Activated T-cell treated with anti-CD3 and anti-CD28 coated beads, Interleukin-2, amount 50 U/mL, for 4 hours (primary cell): ENCODE measurements around the gene CPNE9. TPM values are rescaled to one million over a fixed set of nuclear protein-coding genes. Genes with fewer than 3 reads are reported as not detected.
"Not testable (repeated sequence)": the region's sequence is repeated elsewhere in the genome, so short reads cannot be mapped to it uniquely, and the experiment has no call there.

Source experiments
- ATAC-seq, 2 donors: fragments of 200-7000 bp; cut with Tn5 transposase; one replicate each; pipeline ENCODE4 v1.10.0; 2021
- DNase-seq: peaks from one replicate; pipeline ENCODE4 v3.0.0-alpha.2; 2020
- H3K27me3 Mint-ChIP-seq: one replicate; pipeline ENCODE4 v1.8.0; 2021; ENCODE audit warnings: low read depth, mixed read lengths
- H3K36me3 Mint-ChIP-seq: one replicate; pipeline ENCODE4 v1.8.0; 2022; ENCODE audit warnings: mixed read lengths; ENCODE audit not compliant: insufficient read depth
- H3K4me1 Mint-ChIP-seq: one replicate; pipeline ENCODE4 v1.8.0; 2021; ENCODE audit warnings: low read depth, mixed read lengths
- H3K4me3 Mint-ChIP-seq: one replicate; pipeline ENCODE4 v1.8.0; 2021; ENCODE audit warnings: mild to moderate bottlenecking, moderate library complexity, mixed read lengths
- H3K9me3 Mint-ChIP-seq: one replicate; pipeline ENCODE4 v1.8.0; 2021; ENCODE audit warnings: mixed read lengths
- total RNA-seq, 3 donors: library from RNA; stranded (reverse); gene quantifications; one replicate each; pipeline ENCODE4 v1.2.1, GENCODE V29; 2021

Gene CPNE9
- total RNA-seq, 3 donors from 2014 or later: 0.19 TPM; not detected in 2

DNA sequence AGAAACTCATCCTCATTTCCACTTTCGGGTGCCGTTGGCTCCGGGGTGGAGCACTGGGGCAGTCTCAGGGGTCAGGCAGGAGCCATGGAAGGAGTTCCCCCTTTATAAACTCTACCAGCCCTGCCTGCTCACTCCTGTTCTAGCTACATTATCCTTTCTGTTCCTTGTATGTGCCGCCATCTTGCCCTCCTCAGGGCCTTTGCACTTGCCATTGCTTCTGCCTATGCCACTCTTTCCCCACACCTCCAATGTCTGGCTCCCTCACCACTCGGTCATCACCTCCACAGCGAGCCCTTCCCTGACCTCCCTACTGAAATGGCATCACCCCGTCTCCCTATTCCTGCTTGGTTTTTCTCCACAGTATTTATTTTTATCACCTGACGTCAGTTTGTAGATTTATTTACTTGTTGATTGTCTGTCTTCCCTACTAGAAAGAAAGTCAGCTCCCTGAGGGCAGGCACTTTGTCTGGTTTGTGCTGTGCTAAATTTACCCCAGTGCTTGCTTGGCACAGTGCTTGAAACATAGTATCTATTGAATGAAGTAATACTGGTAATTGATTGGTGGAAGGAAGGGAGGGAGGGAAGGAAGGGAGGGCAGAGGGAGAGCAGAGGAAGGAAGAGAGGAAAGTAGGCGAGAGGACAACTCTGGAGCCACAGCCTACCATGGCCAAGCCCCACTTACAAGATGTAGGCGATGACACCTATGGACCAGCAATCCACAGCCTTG lies 57.3 kb downstream of the CPNE9 start:
- H3K36me3 Mint-ChIP-seq: peaks cover 16% of the 10 kb centered on the region
- no peak overlapping the region for H3K4me3 Mint-ChIP-seq
- no peaks in the 10 kb centered on the region for H3K9me3 Mint-ChIP-seq
- no peaks in the 10 kb centered on the region for H3K27me3 Mint-ChIP-seq
- DNase-seq: no peak
- ATAC-seq: no peak
- H3K4me1 Mint-ChIP-seq: no peaks in the 10 kb centered on the region

GRCh38 chr3:9761919-9762318 lies 58.3 kb downstream of the CPNE9 start:
- Mint-ChIP-seq H3K36me3 (peaks cover 16% of the 10 kb centered on the region), H3K4me3 (no peak overlapping the region), H3K9me3 (no peaks in the 10 kb centered on the region), H3K4me1 (no peaks in the 10 kb centered on the region), H3K27me3 (no peaks in the 10 kb centered on the region)
- ATAC-seq (no peak), DNase-seq (no peak)

DNA sequence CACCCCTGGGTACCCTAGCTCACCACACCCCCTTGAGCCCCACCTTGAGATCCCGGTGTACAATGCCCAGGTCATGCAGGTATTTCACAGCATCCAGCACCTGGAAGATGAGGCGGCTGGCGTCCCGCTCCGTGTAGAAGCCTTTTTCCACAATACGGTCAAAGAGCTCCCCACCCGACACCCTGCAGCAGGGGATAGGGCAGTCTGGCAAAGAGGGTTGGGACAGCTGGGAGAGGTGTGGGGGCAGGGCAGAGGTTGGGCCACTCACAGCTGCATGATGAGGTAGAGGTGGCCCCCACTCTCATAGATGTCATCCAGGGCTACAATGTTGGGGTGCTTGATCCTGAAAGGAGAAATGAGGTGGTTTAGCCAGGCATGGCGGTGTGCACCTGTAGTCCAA lies 59.2 kb downstream of the CPNE9 start:
- no peak overlapping the region for H3K4me3 Mint-ChIP-seq
- no peaks in the 10 kb centered on the region for H3K27me3 Mint-ChIP-seq
- no peaks in the 10 kb centered on the region for H3K4me1 Mint-ChIP-seq
- ATAC-seq (no peak), DNase-seq (no peak)
- H3K9me3 Mint-ChIP-seq: no peaks in the 10 kb centered on the region
- H3K36me3 Mint-ChIP-seq: peaks cover 13% of the 10 kb centered on the region

- H3K27me3 Mint-ChIP-seq: no peaks in the 10 kb centered on the region
- ATAC-seq: no peak
- no peak overlapping the region for H3K4me3 Mint-ChIP-seq
- peaks cover 19% of the 10 kb centered on the region for H3K4me1 Mint-ChIP-seq
- no peaks in the 10 kb centered on the region for H3K36me3 Mint-ChIP-seq
- no peaks in the 10 kb centered on the region for H3K9me3 Mint-ChIP-seq
- DNase-seq: no peak
These were observed 62.2 kb downstream of the CPNE9 start for GRCh38 chr3:9765865-9766264.

GRCh38 chr3:9767418-9767817 lies 63.8 kb downstream of the CPNE9 start:
- Mint-ChIP-seq H3K4me1 (peaks cover 19% of the 10 kb centered on the region), H3K9me3 (no peaks in the 10 kb centered on the region), H3K27me3 (no peaks in the 10 kb centered on the region), H3K36me3 (no peaks in the 10 kb centered on the region), H3K4me3 (no peak overlapping the region)
- DNase-seq (no peak), ATAC-seq (no peak)

DNA sequence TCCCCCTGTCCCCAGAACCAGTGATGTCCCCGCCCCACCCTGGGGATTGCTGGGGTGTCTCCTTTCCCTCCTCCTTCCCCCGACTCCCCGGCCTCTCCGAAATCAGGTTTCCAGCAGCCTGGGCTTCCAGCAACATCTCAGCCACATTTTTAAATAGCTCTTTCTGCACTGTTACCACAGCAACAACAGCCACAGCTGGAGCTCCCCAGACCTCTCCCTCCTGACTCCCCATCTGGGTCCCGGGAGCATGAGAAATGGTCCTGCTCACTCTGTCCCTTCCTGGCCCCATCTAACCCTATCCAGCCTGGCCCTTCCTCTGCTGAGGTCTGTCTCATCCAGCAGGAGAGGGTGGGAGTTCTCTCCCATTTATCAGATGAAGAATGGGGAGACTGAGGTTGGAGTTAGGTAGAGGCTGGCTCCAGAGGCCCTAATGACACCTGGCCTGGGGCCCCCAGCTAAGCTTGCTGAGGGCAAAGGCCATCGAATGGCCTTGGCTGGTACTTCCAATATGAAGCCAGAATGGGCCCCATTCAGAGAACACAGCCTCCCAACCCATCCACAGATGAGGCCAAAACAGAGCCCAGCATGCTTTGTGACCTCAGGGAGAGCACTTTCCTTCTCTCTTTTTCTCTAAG lies 64.6 kb downstream of the CPNE9 start:
- no peak for ATAC-seq
- peaks cover 19% of the 10 kb centered on the region for H3K4me1 Mint-ChIP-seq
- no peak overlapping the region for H3K4me3 Mint-ChIP-seq

DNA sequence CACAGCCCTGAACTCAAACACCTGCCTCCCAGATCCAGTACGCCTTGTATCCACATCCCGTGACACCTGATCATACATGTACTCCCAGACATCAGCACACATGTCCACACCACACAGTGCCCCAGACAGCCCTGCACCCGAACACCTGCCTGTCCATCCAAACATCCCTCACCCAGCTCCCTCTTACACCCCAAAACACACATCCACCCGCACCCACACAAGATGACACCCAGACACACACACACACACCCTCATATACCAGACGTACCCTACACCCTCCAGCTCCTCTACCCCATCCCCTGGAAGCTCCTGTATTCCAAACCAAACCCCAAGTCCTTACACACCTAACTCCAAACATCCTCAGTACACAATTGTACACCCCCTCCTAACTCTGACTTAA lies 65.4 kb downstream of the CPNE9 start:
- Mint-ChIP-seq H3K9me3 (no peaks in the 10 kb centered on the region), H3K4me1 (peaks cover 19% of the 10 kb centered on the region), H3K4me3 (peak overlapping the region; percentile 75), H3K36me3 (no peaks in the 10 kb centered on the region), H3K27me3 (no peaks in the 10 kb centered on the region)
- ATAC-seq: no peak
- DNase-seq: no peak

More for the DNA sequence above, 64.6 kb downstream of the CPNE9 start:
- no peak for DNase-seq
- Mint-ChIP-seq H3K9me3 (no peaks in the 10 kb centered on the region), H3K27me3 (no peaks in the 10 kb centered on the region), H3K36me3 (no peaks in the 10 kb centered on the region)

- Mint-ChIP-seq H3K4me3 (peak within 1 kb of the TSS; percentile 75), H3K9me3 (no peaks in the 10 kb centered on the region), H3K36me3 (no peaks in the 10 kb centered on the region), H3K27me3 (no peaks in the 10 kb centered on the region), H3K4me1 (peaks cover 19% of the 10 kb centered on the region)
- DNase-seq (peak; percentile 54), ATAC-seq (peak; percentile 98 to 99)
These were observed 66.0 kb downstream of the CPNE9 start, which contains the start of gene CAMK1 for GRCh38 chr3:9769426-9770275. Gene CAMK1, minus strand, starts transcription at chr3:9769947. Its CDS starts 2,198 bp downstream, at chr3:9767749.

- ATAC-seq (no peak), DNase-seq (no peak)
- Mint-ChIP-seq H3K4me1 (peaks cover 19% of the 10 kb centered on the region), H3K4me3 (peak overlapping the region; percentile 71), H3K27me3 (no peaks in the 10 kb centered on the region), H3K36me3 (no peaks in the 10 kb centered on the region), H3K9me3 (no peaks in the 10 kb centered on the region)
These were observed 66.7 kb downstream of the CPNE9 start for GRCh38 chr3:9770276-9770812.

- H3K36me3 Mint-ChIP-seq, H3K9me3 Mint-ChIP-seq, H3K27me3 Mint-ChIP-seq, ATAC-seq, DNase-seq: not testable (repeated sequence)
- Mint-ChIP-seq H3K4me1 (peaks cover 21% of the 10 kb centered on the region), H3K4me3 (peak overlapping the region; percentile 61)
These were observed 67.4 kb downstream of the CPNE9 start for GRCh38 chr3:9771007-9771406.

GRCh38 chr3:9776896-9777693 lies 73.5 kb downstream of the CPNE9 start:
- ATAC-seq (no peak), DNase-seq (no peak)
- Mint-ChIP-seq H3K27me3 (no peaks in the 10 kb centered on the region), H3K9me3 (no peaks in the 10 kb centered on the region), H3K4me3 (peak overlapping the region; percentile 62), H3K36me3 (peaks cover 5% of the 10 kb centered on the region), H3K4me1 (peaks cover 55% of the 10 kb centered on the region)

- Mint-ChIP-seq H3K9me3 (no peaks in the 10 kb centered on the region), H3K4me1 (peaks cover 59% of the 10 kb centered on the region), H3K4me3 (peak overlapping the region; percentile 62), H3K27me3 (no peaks in the 10 kb centered on the region), H3K36me3 (peaks cover 8% of the 10 kb centered on the region)
- ATAC-seq (peak; percentile 41 to 45), DNase-seq (no peak)
These were observed 74.0 kb downstream of the CPNE9 start for GRCh38 chr3:9777694-9778021.

GRCh38 chr3:9778143-9779074 lies 74.8 kb downstream of the CPNE9 start:
- Mint-ChIP-seq H3K27me3 (no peaks in the 10 kb centered on the region), H3K4me3 (peak overlapping the region; percentile 46), H3K36me3 (peaks cover 12% of the 10 kb centered on the region), H3K9me3 (no peaks in the 10 kb centered on the region), H3K4me1 (peaks cover 61% of the 10 kb centered on the region)
- ATAC-seq (peak; percentile 90 to 94), DNase-seq (peak; percentile 38)
